Heart left ventricle (tissue), 16 donors: ENCODE measurements around the gene HTRA3. TPM values are rescaled to one million over a fixed set of nuclear protein-coding genes. Genes with fewer than 3 reads are reported as not detected.
A peak's percentile ranks its signal among the peaks of the same experiment; 100 is the strongest.

Experiments
- ATAC-seq, 4 donors: fragments of 200-7000 bp; cut with Tn5 transposase; one replicate each; pipeline ENCODE4 v1.9.1; 2020 to 2022; ENCODE audit warnings: moderate library complexity in 4 of 4, mild to moderate bottlenecking in 3 of 4, moderate number of reproducible peaks in 1 of 4
- DNase-seq, 5 donors: peaks; one replicate each; pipeline ENCODE4 v3.0.0-alpha.2; 2020
- H3K27ac ChIP-seq, 12 donors: fragments of 200-600 bp; sonication (generic) in 4 of 12; one replicate each; pipeline versions ENCODE4 v1.5.0 to v1.8.0; 2016 to 2022; ENCODE audit warnings: mild to moderate bottlenecking in 2 of 12
- H3K27me3 ChIP-seq, 9 donors: fragments of 200-600 bp; sonication (generic) in 2 of 9; one replicate each; pipeline versions ENCODE4 v1.5.1 to v1.8.0; 2016 to 2022; ENCODE audit warnings: mild to moderate bottlenecking in 3 of 9
- H3K36me3 ChIP-seq, 9 donors: fragments of 200-600 bp; sonication (generic) in 2 of 9; one replicate each; pipeline versions ENCODE4 v1.5.0 to v1.8.0; 2018 to 2022; ENCODE audit warnings: mild to moderate bottlenecking in 2 of 9
- H3K4me1 ChIP-seq, 12 donors: fragments of 200-600 bp; sonication (generic) in 4 of 12; one replicate each; pipeline versions ENCODE4 v1.5.0 to v1.8.0; 2016 to 2022; ENCODE audit warnings: mild to moderate bottlenecking in 3 of 12
- H3K4me3 ChIP-seq, 12 donors: fragments of 200-600 bp; sonication (generic) in 4 of 12; one replicate each; pipeline versions ENCODE4 v1.5.0 to v1.8.0; 2017 to 2022; ENCODE audit warnings: mild to moderate bottlenecking in 9 of 12, moderate library complexity in 4 of 12
- H3K9me3 ChIP-seq, 12 donors: fragments of 200-600 bp; sonication (generic) in 4 of 12; one replicate each; pipeline versions ENCODE4 v1.5.0 to v1.8.0; 2016 to 2022; ENCODE audit warnings: mild to moderate bottlenecking in 1 of 12
- CTCF ChIP-seq, 12 donors: fragments of 200-600 bp; sonication (generic) in 4 of 12; IDR thresholded peaks; one replicate each; pipeline versions ENCODE4 v1.5.0 to v1.8.0; 2018 to 2022; ENCODE audit warnings: antibody characterized with exemption in 12 of 12, mild to moderate bottlenecking in 5 of 12
- POLR2A ChIP-seq, 2 donors: fragments of 450-650 bp; IDR thresholded peaks; one replicate each; pipeline ENCODE4 v1.6.1; 2017; ENCODE audit warnings: antibody characterized with exemption in 2 of 2, mild to moderate bottlenecking in 2 of 2, moderate library complexity in 2 of 2
- WGBS, 4 donors: extraction: QIAGEN DNeasy Blood & Tissue Kit in 2 of 4; methylation state at CpG; one replicate each; pipeline versions ENCODE4 v1.1.5 to v1.1.7; 2013 to 2018; 5-methylcytosine and 5-hydroxymethylcytosine counted together
- intact Hi-C, 10 donors: fragments of 100-400 bp; cut with DNase I; formaldehyde crosslinking; loops; one replicate each; pipeline versions ENCODE4 v1.11.1 to v1.14.2; 2022
- polyA plus RNA-seq, 2 donors: library from polyadenylated mRNA; stranded (reverse); fragments of 200-250 nt; gene quantifications; one replicate each; pipeline ENCODE4 v1.2.3, GENCODE V29; 2013
- total RNA-seq, 9 donors: library from RNA; depleted of rRNA in 2 of 9; stranded (reverse); fragments of >200 nt in 2 of 9; fragmentation: NEBNext Ultra II Directional in 3 of 9; extraction: Animal tissue kit (Norgen Biotek cat#: 25700) in 3 of 9; gene quantifications; one replicate each; pipeline versions ENCODE4 v1.1.0 to v1.2.4, GENCODE V29; 2016 to 2023
- donor health status: ischemic (EF 13 %, LVEDD 7.1; RV severe dilation, severe dysfunction).
- donor health status: healthy with polysubstance abuse.
- donor health status: DM: no; HTN: yes; CAD: no.
- donor health status: DM: no; HTN: no; CAD: no.
- donor health status: ischemic (EF 25% LVEDD 6.9; RV normal size, moderate dysfunction).
- donor health status: ischemic (EF 25% LVEDD 5.7; RV mildly dilated, moderate dysfunction).
- donor health status: healthy.
- donor health status: DM: yes; HTN: yes; CAD: no.
- donor health status: ischemic (EF 35%, LVEDD 5.7; RV mildly dilated, moderate dysfunction).
- donor health status: nonischemic (EF 11% LVEDD 7.7; RV severe dilation, severe dysfunction).
- donor health status: DM: yes; HTN: yes; CAD: no.
- donor health status: PGD.
- donor health status: ischemic (EF 29% LVEDD 5.4; RV normal size, mild dysfunction).
- donor health status: nonischemic (EF 23%, LVEDD 6.1; RV moderate dilation, normal function).

Gene HTRA3
- total and polyA plus RNA-seq, 11 donors: 26.8 to 84.6 (median 50.1) TPM

GRCh38 chr4:8306511-8307021, 37.0 kb downstream of the HTRA3 start:
- peaks cover 0 to 39% (median 30%) of the 10 kb centered on the region in 12 donors for H3K4me1 ChIP-seq
- ATAC-seq: peak in 3 of 4 donors; percentile 5 to 23 (median 8)

GRCh38 chr4:8307121-8307520, 37.6 kb downstream of the HTRA3 start:
- peak overlapping the region in 2 of 12 donors; percentile 14 to 39 for H3K27ac ChIP-seq
- DNase-seq: peak in 2 of 5 donors; percentile 14 to 30
- intact Hi-C loops: loop anchor here in 2 of 10 donors (5.0 kb wide), 1 partner anchor 35 kb away; no protein-coding TSS in a partner anchor

More at GRCh38 chr4:8306511-8307021, 37.0 kb downstream of the HTRA3 start:
- TF ChIP-seq POLR2A (IDR thresholded peaks at IDR 0.05) (no peak), CTCF (IDR thresholded peaks at IDR 0.05) (peak in 1 of 12 donors; percentile 21)
- 26 to 39% (median 35%) methylated on average over 6 to 16 of the region's 16 CpGs for WGBS, 4 donors
- peaks cover 0 to 20% (median 0%) of the 10 kb centered on the region in 9 donors for H3K36me3 ChIP-seq
- intact Hi-C loops: loop anchor here in 2 of 10 donors (5.0 kb wide), 1 partner anchor 34 kb away; no protein-coding TSS in a partner anchor
- peak in 3 of 5 donors; percentile 21 to 60 (median 29) for DNase-seq
- no peak overlapping the region for H3K4me3 ChIP-seq
- peak overlapping the region in 6 of 12 donors; percentile 14 to 53 (median 39) for H3K27ac ChIP-seq
- H3K9me3 ChIP-seq: no peaks in the 10 kb centered on the region
- H3K27me3 ChIP-seq: no peaks in the 10 kb centered on the region

GRCh38 chr4:8307714-8308113, 38.2 kb downstream of the HTRA3 start:
- 93 to 95% (median 95%) methylated on average over 7 of the region's 7 CpGs for WGBS, 4 donors
- Histone ChIP-seq H3K36me3 (peaks cover 0 to 12% (median 0%) of the 10 kb centered on the region in 9 donors), H3K9me3 (peaks cover 0 to 7% (median 0%) of the 10 kb centered on the region in 12 donors), H3K4me3 (no peak overlapping the region), H3K27me3 (no peaks in the 10 kb centered on the region), H3K27ac (no peak overlapping the region), H3K4me1 (peaks cover 0 to 39% (median 30%) of the 10 kb centered on the region in 12 donors)
- intact Hi-C loops: loop anchor here in 2 of 10 donors (5.0 kb wide), 1 partner anchor 35 kb away; no protein-coding TSS in a partner anchor
- TF ChIP-seq CTCF (IDR thresholded peaks at IDR 0.05) (no peak), POLR2A (IDR thresholded peaks at IDR 0.05) (no peak)
- DNase-seq (peak in 2 of 5 donors; percentile 15 to 19), ATAC-seq (no peak)

More at GRCh38 chr4:8307121-8307520, 37.6 kb downstream of the HTRA3 start:
- Histone ChIP-seq H3K4me3 (no peak overlapping the region), H3K9me3 (peaks cover 0 to under 1% (median 0%) of the 10 kb centered on the region in 12 donors), H3K36me3 (peaks cover 0 to 18% (median 0%) of the 10 kb centered on the region in 9 donors), H3K4me1 (peaks cover 0 to 39% (median 30%) of the 10 kb centered on the region in 12 donors), H3K27me3 (no peaks in the 10 kb centered on the region)
- no peak for ATAC-seq
- 71 to 78% (median 76%) methylated on average over 5 to 11 of the region's 11 CpGs for WGBS, 4 donors
- TF ChIP-seq POLR2A (IDR thresholded peaks at IDR 0.05): no peak
- no peak for TF ChIP-seq CTCF (IDR thresholded peaks at IDR 0.05)

GRCh38 chr4:8308144-8308543, 38.6 kb downstream of the HTRA3 start:
- Histone ChIP-seq H3K27me3 (no peaks in the 10 kb centered on the region), H3K4me3 (no peak overlapping the region), H3K36me3 (peaks cover 0 to 10% (median 0%) of the 10 kb centered on the region in 9 donors), H3K9me3 (peaks cover 0 to 11% (median 0%) of the 10 kb centered on the region in 12 donors), H3K27ac (no peak overlapping the region), H3K4me1 (peaks cover 0 to 39% (median 30%) of the 10 kb centered on the region in 12 donors)
- no peak for TF ChIP-seq CTCF (IDR thresholded peaks at IDR 0.05)
- TF ChIP-seq POLR2A (IDR thresholded peaks at IDR 0.05): no peak
- 93 to 97% (median 94%) methylated on average over 9 of the region's 9 CpGs for WGBS, 4 donors
- intact Hi-C loops: loop anchor here in 2 of 10 donors (5.0 kb wide), 1 partner anchor 36 kb away; no protein-coding TSS in a partner anchor
- ATAC-seq (no peak), DNase-seq (peak in 2 of 5 donors; percentile 7 to 15)
